ENCODE results near the gene AP5Z1.

The AP5Z1 gene

DNA sequence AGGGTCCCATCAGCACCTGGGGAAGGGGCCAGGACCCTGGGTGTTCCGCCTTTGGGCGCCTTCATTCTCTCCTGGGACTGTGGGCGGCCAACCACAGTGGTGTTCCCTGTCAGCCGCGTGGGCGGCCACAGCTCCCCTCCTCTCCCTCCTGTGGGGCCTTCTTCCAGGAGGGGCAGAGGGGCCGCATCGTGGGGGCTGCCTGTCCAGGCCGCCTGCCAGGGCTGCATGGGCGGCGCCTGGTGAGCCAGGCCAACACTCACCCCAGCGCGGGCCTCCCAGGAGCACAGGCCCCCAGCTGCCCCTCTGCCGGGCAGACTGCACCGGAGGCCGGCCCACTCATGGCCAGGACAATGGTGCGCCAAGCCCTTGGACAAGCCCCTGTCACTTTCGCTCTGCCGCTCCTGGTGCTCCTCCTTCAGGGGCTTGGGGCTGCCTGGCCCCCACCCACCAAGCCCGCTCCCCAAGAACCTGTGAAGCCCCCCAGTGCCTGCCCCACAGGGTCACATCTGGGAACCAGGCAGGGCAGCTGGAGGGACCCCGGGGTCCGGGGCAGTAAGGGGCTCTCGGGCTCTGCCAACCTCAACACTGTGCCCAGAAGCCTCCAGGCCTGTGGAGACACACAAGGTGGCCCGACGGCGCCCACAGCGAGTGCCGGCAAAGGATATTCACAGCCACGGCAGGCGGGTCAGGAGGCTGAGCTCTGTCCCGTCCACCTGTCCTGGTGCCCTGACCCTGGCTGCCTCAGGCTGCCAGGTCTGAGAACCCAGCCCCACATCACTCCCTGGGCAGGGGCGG lies 42.8 kb downstream of the AP5Z1 start:
- TF ChIP-seq, protein P1, sequence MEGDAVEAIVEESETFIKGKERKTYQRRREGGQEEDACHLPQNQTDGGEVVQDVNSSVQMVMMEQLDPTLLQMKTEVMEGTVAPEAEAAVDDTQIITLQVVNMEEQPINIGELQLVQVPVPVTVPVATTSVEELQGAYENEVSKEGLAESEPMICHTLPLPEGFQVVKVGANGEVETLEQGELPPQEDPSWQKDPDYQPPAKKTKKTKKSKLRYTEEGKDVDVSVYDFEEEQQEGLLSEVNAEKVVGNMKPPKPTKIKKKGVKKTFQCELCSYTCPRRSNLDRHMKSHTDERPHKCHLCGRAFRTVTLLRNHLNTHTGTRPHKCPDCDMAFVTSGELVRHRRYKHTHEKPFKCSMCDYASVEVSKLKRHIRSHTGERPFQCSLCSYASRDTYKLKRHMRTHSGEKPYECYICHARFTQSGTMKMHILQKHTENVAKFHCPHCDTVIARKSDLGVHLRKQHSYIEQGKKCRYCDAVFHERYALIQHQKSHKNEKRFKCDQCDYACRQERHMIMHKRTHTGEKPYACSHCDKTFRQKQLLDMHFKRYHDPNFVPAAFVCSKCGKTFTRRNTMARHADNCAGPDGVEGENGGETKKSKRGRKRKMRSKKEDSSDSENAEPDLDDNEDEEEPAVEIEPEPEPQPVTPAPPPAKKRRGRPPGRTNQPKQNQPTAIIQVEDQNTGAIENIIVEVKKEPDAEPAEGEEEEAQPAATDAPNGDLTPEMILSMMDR (conservative IDR thresholded peaks at IDR 0.05; ENCODE audit: low read depth): no peak
- CTCF ChIA-PET: no interaction called here
- no peak overlapping the region for H3K27ac ChIP-seq
- no peak for DNase-seq (ENCODE audit: low spot score)
- POLR2A ChIA-PET (ENCODE audit: low non-redundant PET): no interaction called here

DNA sequence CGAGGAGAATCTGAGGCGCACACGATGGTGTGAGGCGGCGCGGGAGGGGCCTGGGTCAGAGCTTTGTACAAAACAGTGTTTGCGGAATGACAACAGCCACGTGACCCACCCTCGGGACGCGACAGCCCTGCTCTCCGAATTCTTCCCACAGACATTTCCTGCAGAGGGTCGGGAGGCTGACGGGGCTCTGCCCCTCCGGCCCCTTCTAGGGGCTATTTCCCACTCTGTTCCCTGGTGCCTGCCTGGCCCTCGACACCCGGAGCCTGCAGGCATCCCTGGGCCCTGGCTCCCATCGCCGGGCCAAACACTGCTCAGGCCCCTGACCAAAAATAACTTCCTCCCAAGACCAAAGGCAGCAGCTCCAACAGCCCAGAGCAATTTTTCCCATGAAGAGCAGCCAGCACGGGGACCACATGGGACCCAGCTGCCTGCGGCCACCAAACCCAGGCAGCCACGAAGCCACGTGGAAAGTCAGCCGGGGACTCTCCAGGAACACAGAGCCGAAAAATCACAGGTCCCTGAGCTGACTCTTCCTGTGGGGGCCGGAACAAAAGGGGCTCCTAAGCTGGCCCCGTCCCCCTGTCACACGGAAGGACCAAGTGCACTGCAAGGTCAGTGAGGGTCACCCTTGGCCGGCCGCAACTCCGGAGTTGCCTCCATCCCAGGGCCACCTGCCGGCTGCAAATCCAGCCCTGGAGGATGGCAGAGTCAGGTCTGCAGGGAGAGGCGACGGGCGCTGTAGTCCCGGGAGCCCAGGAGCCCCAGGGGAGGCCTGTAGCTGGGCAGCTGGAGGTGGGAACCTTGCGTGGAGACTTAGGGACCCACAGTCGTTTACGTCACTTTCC lies 44.4 kb downstream of the AP5Z1 start:
- DNase-seq (ENCODE audit: low spot score): no peak
- ChIA-PET POLR2A (ENCODE audit: low non-redundant PET) (no interaction called here), CTCF (interaction anchor here (0.6 kb wide), 1 partner anchor 21 kb away, joined by 3 read pairs; no protein-coding TSS in a partner anchor)
- TF ChIP-seq, protein P1 (conservative IDR thresholded peaks at IDR 0.05; ENCODE audit: low read depth): no peak
- H3K27ac ChIP-seq: no peak overlapping the region

DNA sequence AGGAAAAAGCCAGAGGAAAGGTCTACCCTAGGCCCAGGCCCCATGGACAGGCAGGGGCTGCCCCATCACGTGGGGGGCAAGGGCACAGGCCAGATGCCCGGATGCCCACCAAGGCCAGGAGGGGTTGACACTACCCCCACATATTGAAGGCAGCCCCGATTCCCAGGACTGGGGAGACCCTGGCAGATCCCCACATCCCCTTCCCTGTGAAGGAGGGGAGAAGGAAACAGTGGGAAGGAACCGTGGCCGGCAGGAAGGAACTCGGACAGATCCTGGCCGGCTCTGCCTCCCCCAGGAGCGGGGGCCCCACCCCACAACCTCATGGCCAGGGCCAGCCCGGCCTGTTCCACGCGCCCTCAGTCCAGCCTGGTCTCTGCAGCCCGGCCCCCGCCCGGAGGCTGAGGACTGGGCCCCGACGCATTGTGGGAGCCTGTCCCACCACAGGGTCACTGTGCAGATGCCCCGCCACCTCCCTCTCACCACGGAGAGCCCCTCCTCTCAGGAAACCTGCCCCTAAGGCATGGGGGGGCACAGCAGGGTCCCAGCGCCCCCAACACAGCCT lies 45.1 kb downstream of the AP5Z1 start:
- no peak for DNase-seq (ENCODE audit: low spot score)
- ChIA-PET CTCF (no interaction called here), POLR2A (ENCODE audit: low non-redundant PET) (no interaction called here)
- no peak overlapping the region for H3K27ac ChIP-seq
- TF ChIP-seq, protein P1 (conservative IDR thresholded peaks at IDR 0.05; ENCODE audit: low read depth): no peak

DNA sequence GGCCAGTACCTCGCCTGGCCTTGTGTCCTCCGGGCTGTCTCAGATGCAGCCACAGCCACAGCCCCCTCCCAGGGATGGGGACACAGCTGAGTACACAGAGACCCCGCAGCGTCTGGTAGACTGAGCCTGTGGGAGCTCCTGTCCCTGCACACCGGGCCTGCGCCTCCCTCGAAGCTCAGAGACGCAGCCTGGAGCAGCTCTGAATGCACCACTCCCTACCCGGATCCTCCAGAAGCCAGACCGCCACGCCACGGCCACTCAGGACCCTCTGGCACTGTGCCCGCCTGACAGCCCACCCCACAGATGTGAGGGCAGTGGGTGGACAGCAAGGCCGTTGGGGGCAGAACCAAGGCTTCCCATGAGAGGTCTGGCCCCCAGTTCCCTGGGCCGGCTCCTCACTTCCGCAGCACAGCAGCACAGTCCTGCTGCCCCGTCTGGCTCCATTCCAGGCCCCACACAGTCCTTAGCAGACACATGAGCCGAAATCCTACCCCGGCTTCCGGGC lies 45.6 kb downstream of the AP5Z1 start:
- ChIA-PET CTCF (no interaction called here), POLR2A (ENCODE audit: low non-redundant PET) (no interaction called here)

DNA sequence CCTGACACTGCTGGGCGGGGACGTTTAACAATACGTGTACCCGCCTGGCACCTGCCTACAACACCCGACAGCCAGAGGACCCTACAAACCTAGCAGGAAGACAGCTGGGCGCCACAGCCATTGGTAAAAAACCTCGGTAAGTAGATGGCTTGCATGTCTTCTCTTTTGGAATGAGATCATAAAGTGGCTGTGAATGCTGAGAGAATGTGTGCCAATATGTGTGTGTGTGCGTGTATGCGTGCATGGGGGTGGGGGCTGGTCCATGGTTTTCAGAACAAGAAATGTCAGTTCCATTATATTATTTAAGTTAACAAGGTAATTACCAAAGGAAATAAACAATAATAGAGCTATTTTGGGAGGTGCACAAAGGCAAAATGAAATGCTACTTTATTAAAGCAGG lies 47.3 kb downstream of the AP5Z1 start:
- ChIA-PET CTCF (no interaction called here), POLR2A (ENCODE audit: low non-redundant PET) (no interaction called here)
- no peak overlapping the region for H3K27ac ChIP-seq

More for the DNA sequence above, 45.6 kb downstream of the AP5Z1 start:
- TF ChIP-seq, protein P1 (conservative IDR thresholded peaks at IDR 0.05; ENCODE audit: low read depth): no peak
- no peak overlapping the region for H3K27ac ChIP-seq
- no peak for DNase-seq (ENCODE audit: low spot score)

More for the DNA sequence above, 47.3 kb downstream of the AP5Z1 start:
- no peak for DNase-seq (ENCODE audit: low spot score)
- TF ChIP-seq, protein P1 (conservative IDR thresholded peaks at IDR 0.05; ENCODE audit: low read depth): no peak
